Measurements from ENCODE around the gene CYBB.

- TF ChIP-seq CTCF (IDR thresholded peaks at IDR 0.05; ENCODE audit: low read depth, low read length, poor library complexity, severe bottlenecking) (no peak), EZH2phosphoT487 (IDR thresholded peaks at IDR 0.05; ENCODE audit: borderline replicate concordance, low read length) (no peak)
Measured at GRCh38 chrX:37781081-37781480, 1.2 kb downstream of the CYBB start.

Data from DOHH2 (cell line).